ENCODE data around the gene ARFRP1.

ARFRP1 gene

GRCh38 chr20:63691711-63692435 lies 15.9 kb downstream of the ARFRP1 start:
- DNase-seq (ENCODE audit: low read depth, low spot score) = no peak

DNA sequence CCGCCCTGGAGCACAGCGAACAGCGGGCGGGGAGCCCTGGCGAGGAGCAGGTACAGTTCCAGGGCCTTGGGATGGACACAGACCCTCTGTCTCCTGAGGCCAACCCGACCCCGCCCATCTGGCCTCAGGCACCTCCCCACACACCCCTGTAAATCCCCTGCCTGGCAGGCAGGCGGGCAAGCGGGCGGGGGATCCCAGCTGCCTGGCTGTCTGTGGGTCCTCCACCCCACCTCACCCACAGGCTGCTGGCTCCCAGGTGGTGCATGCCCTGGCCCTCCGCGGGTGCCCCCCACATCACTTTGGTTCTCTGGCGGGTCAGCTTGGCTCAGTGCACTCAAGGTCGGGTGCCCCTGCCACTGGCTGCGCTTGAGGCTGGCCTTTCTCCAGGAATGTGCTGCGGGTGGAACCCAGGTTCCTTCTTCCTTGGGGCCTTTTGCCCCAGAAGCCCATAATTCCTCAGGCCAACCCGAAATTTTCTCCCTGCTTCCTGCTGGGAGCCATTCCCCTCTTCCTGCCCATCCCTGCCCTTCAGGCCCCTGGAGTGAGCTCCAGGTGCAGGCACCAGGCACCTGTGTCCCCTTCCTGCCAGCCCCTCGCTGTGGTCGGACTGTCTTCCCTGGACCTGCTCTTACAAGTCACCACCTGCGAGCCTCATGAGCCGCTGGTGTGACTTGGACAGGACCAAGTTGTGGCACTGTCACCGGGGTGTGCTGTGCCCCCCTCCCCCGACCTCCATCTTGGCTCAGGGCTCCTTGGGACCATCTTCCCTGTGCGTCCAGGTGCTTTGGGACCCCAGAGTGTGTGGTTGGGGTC lies 16.7 kb downstream of the ARFRP1 start:
- no peak for DNase-seq (ENCODE audit: low read depth, low spot score)

GRCh38 chr20:63690003-63690897 lies 17.5 kb downstream of the ARFRP1 start:
- no peak for DNase-seq (ENCODE audit: low read depth, low spot score)

DNA sequence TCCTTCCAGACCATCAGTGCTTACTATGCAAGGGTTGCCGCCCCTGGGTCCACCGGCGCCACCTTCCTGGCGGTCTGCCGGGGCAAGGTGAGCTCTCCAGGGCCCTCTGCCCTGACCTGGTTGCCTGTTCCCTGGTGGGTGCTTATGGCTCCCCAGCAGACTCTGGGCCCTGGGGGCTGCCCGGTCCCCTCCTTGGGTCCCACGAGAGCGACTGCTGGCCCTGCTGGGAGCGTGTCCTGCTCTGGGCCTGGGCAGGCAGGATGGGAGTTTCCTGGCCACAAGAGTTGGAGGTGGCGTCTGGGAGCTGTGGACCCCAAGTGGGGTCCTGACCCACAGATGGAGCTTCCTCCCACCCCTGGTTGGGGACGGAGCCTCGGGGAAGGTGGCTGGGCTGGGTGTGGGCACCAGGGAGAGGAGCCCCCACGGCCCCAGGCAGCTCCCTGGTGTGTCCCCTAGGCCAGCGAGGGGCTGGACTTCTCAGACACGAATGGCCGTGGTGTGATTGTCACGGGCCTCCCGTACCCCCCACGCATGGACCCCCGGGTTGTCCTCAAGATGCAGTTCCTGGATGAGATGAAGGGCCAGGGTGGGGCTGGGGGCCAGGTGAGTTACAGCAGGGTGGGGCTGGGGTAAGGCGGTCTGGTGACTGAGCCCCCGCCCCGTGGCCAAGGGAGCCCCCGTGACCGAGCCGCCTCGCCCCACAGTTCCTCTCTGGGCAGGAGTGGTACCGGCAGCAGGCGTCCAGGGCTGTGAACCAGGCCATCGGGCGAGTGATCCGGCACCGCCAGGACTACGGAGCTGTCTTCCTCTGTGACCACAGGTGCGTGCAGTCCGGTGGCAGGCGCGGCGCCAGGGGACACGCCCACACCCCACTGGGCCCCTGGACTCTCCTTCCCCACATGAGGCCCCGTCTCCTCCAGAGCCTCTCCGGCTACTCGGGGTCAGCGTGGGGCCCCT lies 18.5 kb downstream of the ARFRP1 start:
- DNase-seq (ENCODE audit: low read depth, low spot score) = no peak

GRCh38 chr20:63688228-63689045 lies 19.3 kb downstream of the ARFRP1 start:
- no peak for DNase-seq (ENCODE audit: low read depth, low spot score)

- no peak for DNase-seq (ENCODE audit: low read depth, low spot score)
Measured at GRCh38 chr20:63687419-63688178, 20.2 kb downstream of the ARFRP1 start.

- DNase-seq (ENCODE audit: low read depth, low spot score) = no peak
Measured at GRCh38 chr20:63686492-63687321, 21.1 kb downstream of the ARFRP1 start.

DNA sequence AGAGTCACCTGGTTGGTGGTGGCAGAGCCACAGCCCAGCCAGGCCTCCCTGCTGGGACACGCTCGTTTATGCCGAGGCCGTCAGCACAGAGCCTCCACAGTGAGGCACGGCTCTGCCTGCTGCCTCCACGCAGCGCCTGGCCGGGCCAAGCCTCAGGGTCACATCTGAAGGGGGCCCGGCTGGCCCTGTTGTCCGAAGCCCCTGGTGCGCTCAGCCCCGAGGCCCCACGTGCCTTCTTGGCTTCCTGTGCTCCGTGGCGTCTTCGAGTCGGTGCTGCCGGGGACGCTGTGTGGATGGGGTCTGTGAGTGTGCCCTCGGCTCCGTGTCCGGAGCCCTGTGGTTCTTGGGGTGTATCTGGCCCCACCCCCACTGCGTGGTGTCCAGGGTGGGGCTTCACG lies 21.7 kb downstream of the ARFRP1 start:
- DNase-seq (ENCODE audit: low read depth, low spot score) = no peak

DNA sequence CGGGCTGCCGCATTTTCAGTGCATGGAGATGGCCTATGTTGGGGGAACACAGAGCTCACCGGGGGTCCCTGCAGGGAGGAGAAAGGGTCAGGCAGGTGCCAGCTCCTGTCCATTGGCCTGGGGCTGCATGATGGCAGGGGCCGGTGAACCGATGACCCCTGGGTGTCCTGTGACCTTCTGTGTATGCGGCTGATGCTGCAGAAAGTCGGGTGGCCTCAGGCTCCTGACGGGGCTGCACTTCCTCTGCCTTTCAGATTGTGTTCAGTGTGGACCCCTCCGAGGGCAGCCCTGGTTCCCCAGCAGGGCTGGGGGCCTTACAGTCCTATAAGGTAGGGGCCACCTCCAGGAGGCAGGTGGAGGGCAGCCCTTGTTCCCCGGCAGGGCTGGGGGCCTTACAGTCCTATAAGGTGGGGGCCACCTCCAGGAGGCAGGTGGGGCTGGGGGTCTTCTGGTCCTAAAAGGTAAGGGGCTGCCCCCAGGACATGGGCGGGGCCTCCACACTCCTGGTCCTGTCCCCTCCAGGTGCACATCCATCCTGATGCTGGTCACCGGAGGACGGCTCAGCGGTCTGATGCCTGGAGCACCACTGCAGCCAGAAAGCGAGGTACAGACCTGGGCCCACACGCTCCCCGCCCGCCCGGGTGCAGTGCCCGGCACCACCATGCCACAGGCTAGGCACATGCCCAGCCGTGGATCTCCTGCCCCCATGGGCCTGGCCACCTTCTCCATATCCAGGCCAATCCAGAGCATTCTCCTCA lies 22.3 kb downstream of the ARFRP1 start:
- no peak for DNase-seq (ENCODE audit: low read depth, low spot score)

DNA sequence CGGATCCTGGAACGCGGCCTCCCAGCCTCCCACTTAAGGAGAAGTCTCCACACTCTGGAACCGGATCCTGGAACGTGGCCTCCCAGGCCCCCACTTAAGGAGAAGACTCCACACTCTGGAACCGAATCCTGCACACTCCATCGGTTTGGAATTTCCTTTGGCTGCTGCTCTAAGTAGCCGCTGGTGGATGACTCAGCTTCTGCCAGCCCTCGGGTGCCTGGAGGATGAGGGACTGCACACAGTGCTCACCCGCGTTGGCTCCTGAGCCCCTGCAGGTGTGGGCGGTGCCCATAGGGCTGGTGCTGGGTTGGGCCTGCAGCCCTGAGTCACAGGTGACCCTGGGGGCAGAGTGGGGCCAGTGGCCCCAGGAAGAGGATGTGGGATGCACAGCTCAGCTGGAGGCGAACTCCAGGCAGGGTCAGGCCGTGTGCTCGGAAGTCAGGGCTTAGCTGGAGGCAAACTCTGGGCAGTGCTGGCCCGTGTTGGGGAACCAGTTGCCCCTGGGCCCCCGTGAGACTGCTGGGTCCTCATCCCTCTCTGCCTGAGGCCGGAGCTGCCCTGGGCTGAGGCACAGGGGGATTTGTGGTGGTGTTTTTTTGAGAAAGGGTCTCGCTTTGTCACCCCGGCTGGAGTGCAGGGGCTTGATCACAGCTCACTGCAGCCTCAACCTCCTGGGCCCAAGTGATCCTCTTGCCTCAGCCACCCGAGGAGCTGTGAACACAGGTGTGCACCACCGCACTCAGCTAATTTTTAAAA lies 25.2 kb downstream of the ARFRP1 start:
- no peak for DNase-seq (ENCODE audit: low read depth, low spot score)

DNA sequence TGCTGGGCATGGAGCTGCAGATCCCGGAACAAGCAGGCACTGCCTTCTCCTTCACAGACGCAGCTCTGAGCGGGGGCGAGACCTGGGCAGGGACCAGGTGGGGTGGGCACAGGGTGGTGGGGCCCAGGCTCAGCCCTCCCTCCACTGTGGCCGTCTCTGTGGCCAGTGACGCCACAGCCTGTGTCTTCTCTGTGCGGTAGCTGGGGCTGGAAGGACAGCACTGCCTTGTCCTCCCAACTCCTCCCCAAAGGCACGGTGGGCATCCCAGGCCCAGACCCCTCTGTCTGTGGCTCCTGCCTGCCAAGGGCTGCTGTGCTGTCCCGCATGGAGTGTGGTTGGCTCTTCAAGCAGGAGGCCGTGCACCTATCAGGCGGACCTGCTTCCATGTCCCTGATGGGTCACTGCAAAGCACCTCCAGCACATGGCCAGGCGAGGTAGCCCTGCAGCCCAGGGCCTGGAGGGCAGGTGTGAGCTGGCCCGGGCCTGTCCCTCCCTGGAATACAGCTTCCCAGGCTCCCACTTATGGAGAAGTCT lies 26.1 kb downstream of the ARFRP1 start:
- DNase-seq (ENCODE audit: low read depth, low spot score) = no peak

DNA sequence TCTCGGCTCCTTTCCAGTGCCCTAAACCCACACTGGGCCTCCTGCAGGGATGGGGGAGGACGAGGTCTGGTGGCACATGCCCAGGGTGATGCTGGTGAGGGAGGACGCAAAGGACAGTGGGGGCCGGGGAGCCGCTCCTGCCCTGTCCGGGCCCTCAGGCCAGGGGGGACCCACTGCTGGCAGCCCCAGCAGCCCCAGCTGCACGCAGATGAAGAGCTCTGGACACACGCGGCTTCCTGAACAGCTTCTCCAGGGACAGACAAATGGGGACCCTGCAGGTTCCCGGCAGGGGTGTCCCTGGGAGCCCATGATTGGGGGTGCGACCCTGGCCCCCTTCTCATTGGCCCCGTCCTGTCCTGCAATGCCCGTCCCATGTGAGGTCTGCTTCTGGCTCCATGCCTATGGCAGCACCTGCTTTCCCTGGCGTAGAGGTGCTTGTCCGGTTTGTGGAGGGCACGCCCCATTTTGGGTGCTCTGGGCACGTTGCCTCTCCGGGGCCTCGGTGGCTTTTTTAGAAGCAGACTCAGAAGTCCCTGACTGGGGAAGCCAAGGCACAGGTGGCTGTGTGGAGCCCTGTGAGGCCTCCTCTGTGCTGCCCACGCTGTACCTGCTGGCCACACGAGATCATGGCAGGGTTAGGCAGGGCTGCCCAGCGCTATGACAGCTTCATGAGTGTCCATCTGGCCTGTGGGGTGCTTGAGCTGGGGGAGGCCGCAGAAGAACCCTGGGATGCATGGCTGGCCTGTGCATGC lies 26.7 kb downstream of the ARFRP1 start:
- DNase-seq (ENCODE audit: low read depth, low spot score) = no peak

DNA sequence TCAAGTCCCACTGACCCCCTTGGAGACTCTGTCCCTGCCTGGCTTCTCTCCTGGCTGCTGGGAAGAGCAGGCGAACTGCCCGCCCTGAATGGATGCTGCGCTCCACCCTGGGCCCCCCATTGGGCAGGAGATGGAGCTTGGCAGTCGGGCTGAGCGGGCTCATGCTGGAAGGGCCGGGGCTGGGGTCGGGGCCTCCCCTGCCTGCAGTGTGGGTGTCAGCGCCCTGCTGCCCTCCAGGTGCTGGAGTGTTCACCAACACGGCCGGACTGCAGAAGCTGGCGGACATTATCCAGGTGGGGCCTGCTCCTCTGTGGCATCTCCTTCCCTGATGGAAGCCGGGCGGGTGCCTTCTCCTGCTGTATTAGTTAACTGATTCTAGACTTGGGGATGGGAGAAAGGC lies 27.3 kb downstream of the ARFRP1 start:
- no peak for DNase-seq (ENCODE audit: low read depth, low spot score)

DNA sequence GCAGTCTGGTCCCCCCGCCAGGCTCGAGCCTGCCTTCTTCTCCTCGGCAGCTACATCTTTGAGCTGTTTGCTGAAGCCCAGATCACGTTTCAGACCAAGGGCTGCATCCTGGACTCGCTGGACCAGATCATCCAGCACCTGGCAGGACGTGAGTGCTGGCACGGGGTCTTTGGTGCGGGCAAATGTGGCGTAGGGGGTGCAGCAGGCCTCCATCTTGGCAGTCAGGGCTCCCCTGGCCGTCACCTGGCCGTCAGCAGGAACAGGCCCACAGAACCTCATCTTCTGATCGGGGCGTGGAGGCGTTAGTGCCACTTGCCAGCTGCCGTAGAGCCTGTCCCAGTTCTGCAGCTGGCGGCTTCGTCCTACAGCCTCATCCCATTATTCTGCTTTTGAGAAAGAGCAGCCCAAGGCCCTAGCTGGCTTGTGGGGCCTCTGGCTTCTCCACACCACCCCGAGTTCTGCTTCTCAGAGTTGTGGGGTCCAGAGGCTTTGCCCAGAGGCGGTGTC lies 27.9 kb downstream of the ARFRP1 start:
- DNase-seq (ENCODE audit: low read depth, low spot score) = no peak

- no peak for DNase-seq (ENCODE audit: low read depth, low spot score)
Measured at GRCh38 chr20:63678667-63679465, 28.9 kb downstream of the ARFRP1 start.
